GM12873 (cell line): Measurements from ENCODE around the gene C1RL.

Experiments
- CTCF ChIP-seq: IDR thresholded peaks from 2 replicates; pipeline ENCODE4 v1.5.1; 2012; ENCODE audit warnings: low read depth, mild to moderate bottlenecking, moderate library complexity, low read length, control low read depth; ENCODE audit not compliant: insufficient read depth; ENCODE audit errors: missing control alignments

C1RL gene

GRCh38 chr12:7143564-7143963, 34.5 kb upstream of the C1RL start:
- no peak for TF ChIP-seq CTCF

DNA sequence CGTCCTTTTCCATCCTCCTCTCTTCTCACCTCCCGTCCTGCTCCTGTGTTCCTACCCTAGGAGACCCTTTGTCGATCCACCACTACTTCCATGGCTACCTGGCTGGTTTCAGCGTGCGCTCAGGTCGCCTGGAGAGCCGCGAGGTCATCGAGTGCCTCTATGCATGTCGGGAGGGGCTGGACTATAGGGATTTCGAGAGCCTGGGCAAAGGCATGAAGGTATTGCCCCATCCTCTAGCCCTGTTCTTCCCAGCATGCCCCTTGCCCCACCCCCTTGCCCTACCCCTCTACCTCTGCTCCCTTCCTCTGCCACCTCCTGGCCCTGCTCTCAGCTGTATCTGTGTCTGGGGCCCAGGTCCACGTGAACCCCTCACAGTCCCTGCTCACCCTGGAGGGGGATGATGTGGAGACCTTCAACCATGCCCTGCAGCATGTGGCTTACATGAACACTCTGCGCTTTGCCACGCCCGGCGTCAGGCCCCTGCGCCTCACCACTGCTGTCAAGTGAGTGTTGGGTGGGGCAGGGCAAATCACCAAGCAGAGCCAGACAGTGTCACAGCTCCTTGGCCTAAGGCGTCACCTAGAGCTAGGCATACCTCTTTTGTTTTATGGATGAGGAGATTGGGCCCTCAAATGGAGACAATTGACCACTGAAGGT, 33.9 kb upstream of the C1RL start:
- no peak for TF ChIP-seq CTCF

GRCh38 chr12:7142056-7142644, 33.1 kb upstream of the C1RL start:
- peak; percentile 76 for TF ChIP-seq CTCF

DNA sequence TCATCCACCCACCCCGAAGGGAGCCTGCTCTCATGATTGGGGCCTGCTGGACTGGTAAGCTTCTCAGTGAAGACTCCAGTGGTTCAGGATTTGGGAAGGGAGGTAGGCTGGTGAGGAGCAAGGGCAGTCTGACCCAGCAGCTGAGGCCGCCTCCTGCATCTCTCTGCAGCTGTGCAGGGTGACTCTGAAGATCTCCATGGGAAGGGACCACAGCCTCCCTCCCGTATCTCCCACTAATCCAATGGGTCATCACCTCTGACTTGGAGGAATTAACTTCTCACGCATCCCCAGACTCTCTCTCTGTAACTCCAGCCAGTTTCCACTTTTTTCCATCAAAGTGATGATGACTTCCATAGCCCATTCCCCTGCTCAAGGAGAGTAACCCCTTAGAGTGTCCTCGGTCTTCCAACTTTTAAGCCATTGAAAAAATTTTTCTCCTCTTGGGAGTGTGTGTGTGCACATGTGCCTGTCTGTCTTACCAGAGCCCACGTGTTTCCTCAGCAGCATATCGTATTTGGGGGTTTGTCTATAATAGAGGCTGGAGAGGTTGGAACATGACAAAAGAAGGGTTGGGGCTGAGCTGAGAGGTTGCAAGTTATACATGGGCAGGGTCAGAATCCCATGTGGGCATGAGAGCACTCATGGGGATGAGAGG, 32.5 kb upstream of the C1RL start:
- TF ChIP-seq CTCF = no peak

- no peak for TF ChIP-seq CTCF
Observed at GRCh38 chr12:7139200-7139599, 30.2 kb upstream of the C1RL start.

GRCh38 chr12:7137908-7138307, 28.9 kb upstream of the C1RL start:
- TF ChIP-seq CTCF = no peak

GRCh38 chr12:7136676-7137075, 27.7 kb upstream of the C1RL start:
- no peak for TF ChIP-seq CTCF
